Natural killer cell treated with Interleukin-12 subunit alpha and Interleukin-12 subunit beta and Interleukin-15 and Interleukin-18, amount 100 ng/mL, for 72 hours (primary cell): ENCODE data around the gene SUSD1. TPM values are rescaled to one million over a fixed set of nuclear protein-coding genes. Genes with fewer than 3 reads are reported as not detected.
A peak's percentile ranks its signal among the peaks of the same experiment; 100 is the strongest.

ENCODE experiments used
- ATAC-seq, 2 donors: fragments of 150-1000 bp; cut with Tn5 transposase in 1 of 2; sonication (Bioruptor Pico), chemical (Tn5 transposase) in 1 of 2; 2 replicates each; pipeline ENCODE4 v1.10.0; 2021
- DNase-seq: peaks from one replicate; pipeline ENCODE4 v3.0.0; 2022; ENCODE audit warnings: low spot score
- H3K27ac Mint-ChIP-seq, 2 donors: 1 replicate in 1 of 2; 2 replicates in 1 of 2; pipeline ENCODE4 v1.8.0; 2022; ENCODE audit warnings: mixed read lengths in 2 of 2, mild to moderate bottlenecking in 1 of 2, moderate library complexity in 1 of 2
- H3K27me3 Mint-ChIP-seq, 2 donors: 1 replicate in 1 of 2; 2 replicates in 1 of 2; pipeline ENCODE4 v1.8.0; 2022; ENCODE audit warnings: mixed read lengths in 2 of 2
- H3K36me3 Mint-ChIP-seq: one replicate; pipeline ENCODE4 v1.8.0; 2022; ENCODE audit warnings: mixed read lengths
- H3K4me1 Mint-ChIP-seq, 2 donors: 1 replicate in 1 of 2; 2 replicates in 1 of 2; pipeline ENCODE4 v1.8.0; 2022; ENCODE audit warnings: low read depth in 2 of 2, mixed read lengths in 2 of 2, mild to moderate bottlenecking in 1 of 2
- H3K4me3 Mint-ChIP-seq: one replicate; pipeline ENCODE4 v1.8.0; 2022; ENCODE audit warnings: mixed read lengths
- H3K9me3 Mint-ChIP-seq: 2 replicates; pipeline ENCODE4 v1.8.0; 2022; ENCODE audit warnings: mixed read lengths
- total RNA-seq, 2 donors: library from RNA; stranded (reverse); gene quantifications; one replicate each; pipeline ENCODE4 v1.2.3, GENCODE V29; 2022

Gene SUSD1
- total RNA-seq, 2 donors from 2014 or later, result 20.0 to 23.4 TPM

GRCh38 chr9:112094241-112094640 lies 80.9 kb downstream of the SUSD1 start:
- Mint-ChIP-seq H3K4me1 (peaks cover 26 to 39% of the 10 kb centered on the region in 2 donors), H3K9me3 (no peaks in the 10 kb centered on the region), H3K4me3 (peak overlapping the region; percentile 65), H3K27me3 (no peaks in the 10 kb centered on the region), H3K27ac (peak overlapping the region; percentile 69 to 70), H3K36me3 (peaks cover 5% of the 10 kb centered on the region)
- DNase-seq (no peak), ATAC-seq (no peak)

- no peak for DNase-seq
- Mint-ChIP-seq H3K27me3 (no peaks in the 10 kb centered on the region), H3K27ac (peak overlapping the region; percentile 69 to 70), H3K4me1 (peaks cover 26 to 39% of the 10 kb centered on the region in 2 donors), H3K4me3 (peak overlapping the region; percentile 65), H3K36me3 (peaks cover 5% of the 10 kb centered on the region), H3K9me3 (no peaks in the 10 kb centered on the region)
- peak in 1 of 2 donors; percentile 42 for ATAC-seq
Observed at GRCh38 chr9:112093870-112094216, 81.3 kb downstream of the SUSD1 start.

GRCh38 chr9:112093147-112093869 lies 81.8 kb downstream of the SUSD1 start:
- no peaks in the 10 kb centered on the region for H3K27me3 Mint-ChIP-seq
- H3K4me1 Mint-ChIP-seq, result peaks cover 26 to 39% of the 10 kb centered on the region in 2 donors
- peaks cover 5% of the 10 kb centered on the region for H3K36me3 Mint-ChIP-seq
- peak overlapping the region; percentile 69 to 70 for H3K27ac Mint-ChIP-seq
- peak overlapping the region; percentile 65 for H3K4me3 Mint-ChIP-seq
- no peak for DNase-seq
- ATAC-seq, result no peak
- no peaks in the 10 kb centered on the region for H3K9me3 Mint-ChIP-seq

- ATAC-seq, result no peak
- H3K36me3 Mint-ChIP-seq, result peaks cover 5% of the 10 kb centered on the region
- H3K4me3 Mint-ChIP-seq, result no peak overlapping the region
- H3K9me3 Mint-ChIP-seq, result no peaks in the 10 kb centered on the region
- DNase-seq, result no peak
- H3K4me1 Mint-ChIP-seq, result peaks cover 26 to 37% of the 10 kb centered on the region in 2 donors
- H3K27me3 Mint-ChIP-seq, result no peaks in the 10 kb centered on the region
- no peak overlapping the region for H3K27ac Mint-ChIP-seq
Observed at GRCh38 chr9:112091810-112092209, 83.3 kb downstream of the SUSD1 start.

GRCh38 chr9:112087506-112087905 lies 87.6 kb downstream of the SUSD1 start:
- Mint-ChIP-seq H3K27ac (peak overlapping the region in 1 of 2 donors; percentile 33), H3K4me3 (no peak overlapping the region), H3K36me3 (no peaks in the 10 kb centered on the region), H3K9me3 (no peaks in the 10 kb centered on the region), H3K4me1 (peaks cover 0 to 9% of the 10 kb centered on the region in 2 donors), H3K27me3 (no peaks in the 10 kb centered on the region)
- DNase-seq, result no peak
- ATAC-seq, result no peak

GRCh38 chr9:112086627-112087026 lies 88.5 kb downstream of the SUSD1 start:
- Mint-ChIP-seq H3K27me3 (no peaks in the 10 kb centered on the region), H3K27ac (no peak overlapping the region), H3K4me1 (peaks cover 0 to 9% of the 10 kb centered on the region in 2 donors), H3K9me3 (no peaks in the 10 kb centered on the region), H3K4me3 (no peak overlapping the region), H3K36me3 (no peaks in the 10 kb centered on the region)
- DNase-seq (no peak), ATAC-seq (no peak)

GRCh38 chr9:112084907-112085306 lies 90.2 kb downstream of the SUSD1 start:
- Mint-ChIP-seq H3K36me3 (no peaks in the 10 kb centered on the region), H3K27ac (no peak overlapping the region), H3K4me1 (peaks cover 0 to 9% of the 10 kb centered on the region in 2 donors), H3K9me3 (no peaks in the 10 kb centered on the region), H3K27me3 (no peaks in the 10 kb centered on the region), H3K4me3 (no peak overlapping the region)
- no peak for DNase-seq
- no peak for ATAC-seq

- no peaks in the 10 kb centered on the region for H3K27me3 Mint-ChIP-seq
- H3K4me1 Mint-ChIP-seq, result peaks cover 0 to 9% of the 10 kb centered on the region in 2 donors
- H3K4me3 Mint-ChIP-seq, result no peak overlapping the region
- no peaks in the 10 kb centered on the region for H3K36me3 Mint-ChIP-seq
- no peak for DNase-seq
- ATAC-seq, result no peak
- no peaks in the 10 kb centered on the region for H3K9me3 Mint-ChIP-seq
- H3K27ac Mint-ChIP-seq, result no peak overlapping the region
Observed at GRCh38 chr9:112084334-112084733, 90.8 kb downstream of the SUSD1 start.

GRCh38 chr9:112081918-112082729 lies 93.0 kb downstream of the SUSD1 start:
- Mint-ChIP-seq H3K9me3 (no peaks in the 10 kb centered on the region), H3K4me3 (no peak overlapping the region), H3K4me1 (peaks cover 0 to 6% of the 10 kb centered on the region in 2 donors), H3K27me3 (no peaks in the 10 kb centered on the region), H3K27ac (no peak overlapping the region), H3K36me3 (no peaks in the 10 kb centered on the region)
- no peak for DNase-seq
- no peak for ATAC-seq

- DNase-seq (no peak), ATAC-seq (no peak)
- Mint-ChIP-seq H3K4me3 (no peak overlapping the region), H3K36me3 (no peaks in the 10 kb centered on the region), H3K27me3 (no peaks in the 10 kb centered on the region), H3K9me3 (no peaks in the 10 kb centered on the region), H3K27ac (no peak overlapping the region), H3K4me1 (peaks cover 11 to 18% of the 10 kb centered on the region in 2 donors)
Observed at GRCh38 chr9:112080831-112081542, 94.1 kb downstream of the SUSD1 start.

GRCh38 chr9:112078432-112078831 lies 96.7 kb downstream of the SUSD1 start:
- H3K27me3 Mint-ChIP-seq, result no peaks in the 10 kb centered on the region

GRCh38 chr9:112076814-112077213 lies 98.3 kb downstream of the SUSD1 start:
- Mint-ChIP-seq H3K36me3 (no peaks in the 10 kb centered on the region), H3K4me1 (peaks cover 27 to 29% of the 10 kb centered on the region in 2 donors), H3K27ac (peak overlapping the region in 1 of 2 donors; percentile 3), H3K27me3 (no peaks in the 10 kb centered on the region), H3K4me3 (peak overlapping the region; percentile 0), H3K9me3 (no peaks in the 10 kb centered on the region)
- no peak for ATAC-seq
- DNase-seq, result no peak

More at GRCh38 chr9:112078432-112078831, 96.7 kb downstream of the SUSD1 start:
- Mint-ChIP-seq H3K27ac (no peak overlapping the region), H3K4me3 (no peak overlapping the region), H3K36me3 (no peaks in the 10 kb centered on the region), H3K9me3 (no peaks in the 10 kb centered on the region), H3K4me1 (peaks cover 26 to 27% of the 10 kb centered on the region in 2 donors)
- no peak for DNase-seq
- ATAC-seq, result no peak

GRCh38 chr9:112075009-112075378 lies 100.1 kb downstream of the SUSD1 start:
- H3K27ac Mint-ChIP-seq, result peak overlapping the region in 1 of 2 donors; percentile 56
- H3K4me3 Mint-ChIP-seq, result no peak overlapping the region
- H3K4me1 Mint-ChIP-seq, result peaks cover 27 to 32% of the 10 kb centered on the region in 2 donors
- no peak for ATAC-seq
- no peaks in the 10 kb centered on the region for H3K36me3 Mint-ChIP-seq
- no peaks in the 10 kb centered on the region for H3K27me3 Mint-ChIP-seq
- no peaks in the 10 kb centered on the region for H3K9me3 Mint-ChIP-seq
- no peak for DNase-seq
